Astrocyte (in vitro differentiated cells and primary cell): ENCODE results near the gene FOXM1.

Experiments used
- CTCF ChIP-seq: IDR thresholded peaks from 2 replicates; pipeline ENCODE4 v1.5.1; 2011; ENCODE audit warnings: low read depth, mild to moderate bottlenecking, inconsistent platforms, low read length, moderate library complexity; ENCODE audit not compliant: insufficient read depth
- EZH2 ChIP-seq: IDR thresholded peaks from 2 replicates; pipeline ENCODE4 v1.6.1; 2012; ENCODE audit warnings: mild to moderate bottlenecking, low read length, inconsistent platforms; ENCODE audit not compliant: insufficient read depth

GRCh38 chr12:2890001-2890387 lies 13.0 kb upstream of the FOXM1 start:
- no peak for TF ChIP-seq CTCF
- TF ChIP-seq EZH2, result no peak
